SK-N-SH (cell line): ENCODE results near the gene MRPL43. TPM values are rescaled to one million over a fixed set of nuclear protein-coding genes. Genes with fewer than 3 reads are reported as not detected.

Source experiments
- CTCF ChIA-PET: fragments of 300-600, 350-600 bp; formaldehyde crosslinking; extraction: SDS; loops from one replicate; lab custom pipeline; 2021; lab: Yijun Ruan, JAX
- POLR2A ChIA-PET: fragments of 350-600 bp; sonication (Branson Sonifier 250); formaldehyde crosslinking; extraction: SDS; loops from one replicate; lab custom pipeline; 2020; ENCODE audit warnings: antibody characterized with exemption, inconsistent platforms; lab: Yijun Ruan, JAX
- DNase-seq: peaks from one replicate; pipeline ENCODE4 v3.0.0; 2012
- H2AFZ ChIP-seq: fragments of 200-600 bp; sonication (generic); 2 replicates; pipeline ENCODE4 v1.8.1; 2016; ENCODE audit warnings: antibody characterized with exemption, mild to moderate bottlenecking, low read depth
- H3F3A ChIP-seq: fragments of 200-600 bp; sonication (generic); replicated peaks from 2 replicates; pipeline ENCODE3; 2016; ENCODE audit warnings: antibody characterized with exemption, mild to moderate bottlenecking; ENCODE audit not compliant: insufficient read depth
- H3K27ac ChIP-seq, 2 experiments: fragments of 200-500 bp in 1 of 2; fragments of 200-600 bp in 1 of 2; sonication (Bioruptor generic) in 1 of 2; sonication (generic), shearing (Covaris generic) in 1 of 2; 2 replicates each; pipeline versions ENCODE4 v1.5.1 to v1.6.1; 2014 to 2016; ENCODE audit warnings: low read depth in 2 of 2, inconsistent platforms in 1 of 2, low read length in 1 of 2, mild to moderate bottlenecking in 1 of 2, mixed read lengths in 1 of 2
- H3K27me3 ChIP-seq: fragments of 200-600 bp; sonication (generic), shearing (Covaris generic); 2 replicates; pipeline ENCODE4 v1.6.1; 2016; ENCODE audit warnings: mixed run types; ENCODE audit not compliant: insufficient read depth
- H3K36me3 ChIP-seq, 2 experiments: fragments of 200-500 bp in 1 of 2; fragments of 200-600 bp in 1 of 2; sonication (Bioruptor generic) in 1 of 2; sonication (generic) in 1 of 2; replicated peaks in 1 of 2; 2 replicates each; pipeline versions ENCODE3 to v1.5.1; 2014 to 2016; ENCODE audit warnings: low read length in 1 of 2, mild to moderate bottlenecking in 1 of 2; ENCODE audit not compliant: insufficient read depth in 2 of 2, control insufficient read depth in 1 of 2
- H3K4me1 ChIP-seq, 2 experiments: fragments of 200-500 bp in 1 of 2; fragments of 200-600 bp in 1 of 2; sonication (Bioruptor generic) in 1 of 2; sonication (generic), shearing (Covaris generic) in 1 of 2; 2 replicates each; pipeline versions ENCODE4 v1.5.1 to v1.6.1; 2014 to 2016; ENCODE audit warnings: low read depth in 1 of 2, low read length in 1 of 2, mixed run types in 1 of 2; ENCODE audit not compliant: insufficient read depth in 2 of 2, control insufficient read depth in 1 of 2
- H3K4me2 ChIP-seq: fragments of 200-600 bp; sonication (generic), shearing (Covaris generic); 2 replicates; pipeline ENCODE4 v1.6.1; 2017; ENCODE audit warnings: mixed run types
- H3K4me3 ChIP-seq, 2 experiments: fragments of 200-500 bp in 1 of 2; fragments of 200-600 bp in 1 of 2; sonication (Bioruptor generic) in 1 of 2; sonication (generic), shearing (Covaris generic) in 1 of 2; 2 replicates each; pipeline versions ENCODE4 v1.5.1 to v1.8.1; 2014 to 2016; ENCODE audit warnings: low read depth in 2 of 2, inconsistent platforms in 1 of 2, low read length in 1 of 2, mild to moderate bottlenecking in 1 of 2, mixed read lengths in 1 of 2, moderate library complexity in 1 of 2
- H3K79me2 ChIP-seq: fragments of 200-600 bp; sonication (generic); 2 replicates; pipeline ENCODE4 v1.8.1; 2017; ENCODE audit warnings: mild to moderate bottlenecking; ENCODE audit not compliant: insufficient read depth
- H3K9ac ChIP-seq: fragments of 200-600 bp; sonication (generic); 2 replicates; pipeline ENCODE4 v1.6.1; 2017; ENCODE audit warnings: mixed run types
- H3K9me2 ChIP-seq: fragments of 200-600 bp; sonication (generic); 2 replicates; pipeline ENCODE4 v1.6.1; 2017; ENCODE audit warnings: mixed run types
- H3K9me3 ChIP-seq: fragments of 200-600 bp; sonication (generic); 2 replicates; pipeline ENCODE4 v1.6.1; 2017; ENCODE audit warnings: mixed run types, mild to moderate bottlenecking, moderate library complexity
- H4K20me1 ChIP-seq: fragments of 200-600 bp; sonication (generic); 2 replicates; pipeline ENCODE4 v1.6.1; 2017; ENCODE audit warnings: mild to moderate bottlenecking, mixed run types; ENCODE audit not compliant: insufficient read depth
- CHD2 ChIP-seq: fragments of 150-350 bp; IDR thresholded peaks from 2 replicates; pipeline ENCODE4 v1.6.1; 2018; ENCODE audit warnings: low read length; ENCODE audit not compliant: partially characterized antibody
- EZH2phosphoT487 ChIP-seq: fragments of 200-600 bp; sonication (generic); IDR thresholded peaks from 2 replicates; pipeline ENCODE4 v1.6.1; 2017; ENCODE audit warnings: low read depth, mixed run types, mild to moderate bottlenecking, antibody characterized with exemption, moderate library complexity, borderline replicate concordance
- GABPA ChIP-seq: IDR thresholded peaks from 2 replicates; pipeline ENCODE4 v1.4.0; 2012; ENCODE audit warnings: low read depth, mild to moderate bottlenecking
- IRF3 ChIP-seq: fragments of 150-350 bp; IDR thresholded peaks from 2 replicates; pipeline ENCODE4 v1.6.1; 2016; ENCODE audit warnings: mild to moderate bottlenecking, low read depth, low read length
- MAX ChIP-seq: IDR thresholded peaks from 2 replicates; pipeline ENCODE4 v1.4.0; 2012; ENCODE audit warnings: low read depth
- POLR2AphosphoS5 ChIP-seq: IDR thresholded peaks from 2 replicates; pipeline ENCODE4 v1.6.1; 2012; ENCODE audit warnings: low read depth, low read length
- RAD21 ChIP-seq: IDR thresholded peaks from 2 replicates; pipeline ENCODE4 v1.6.1; 2012; ENCODE audit warnings: mild to moderate bottlenecking, low read length
- REST ChIP-seq: IDR thresholded peaks from 2 replicates; pipeline ENCODE4 v1.6.1; 2012; ENCODE audit warnings: mild to moderate bottlenecking, low read depth, low read length, moderate library complexity
- SIN3A ChIP-seq: IDR thresholded peaks from 2 replicates; pipeline ENCODE4 v1.6.1; 2012; ENCODE audit warnings: low read depth, mild to moderate bottlenecking, low read length, moderate library complexity, borderline replicate concordance
- USF1 ChIP-seq: IDR thresholded peaks from 2 replicates; pipeline ENCODE4 v1.4.0; 2012; ENCODE audit warnings: low read depth, borderline replicate concordance
- WGBS: methylation state at CpG from one replicate; pipeline ENCODE4 v1.1.6; 2017; ENCODE audit warnings: low lambda C conversion rate; 5-methylcytosine and 5-hydroxymethylcytosine counted together
- polyA plus RNA-seq, 3 experiments: library from polyadenylated mRNA; depleted of rRNA; stranded (reverse); fragments of >200 nt; gene quantifications; 2 replicates each; pipeline ENCODE4 v1.2.3, GENCODE V29; 2012

MRPL43 gene
- polyA plus RNA-seq, 1 of the 3 experiments (the other 2 are of a cell fraction) = 208 TPM

GRCh38 chr10:100997360-100998182 is 10.3 kb upstream of the MRPL43 start (continued):
- TF ChIP-seq REST = 0 out of 2 replicates have a peak, but pooled peaks have one; percentile 20

GRCh38 chr10:100996678-100997359 is 9.5 kb upstream of the MRPL43 start:
- ChIA-PET POLR2A (interaction anchor here (0.5 to 2.2 kb wide), 6 partner anchors 9 to 69 kb away, joined by 3 to 8 read pairs (median 3); partner anchors contain the start of genes MRPL43 and TWNK), CTCF (interaction anchor here (0.6 to 24.5 kb wide), 20 partner anchors 9 to 144 kb away, joined by 3 to 443 read pairs (median 4); partner anchors contain the start of genes MRPL43, PDZD7, SEMA4G and SFXN3)
- peak overlapping the region; percentile 97 for H3K4me2 ChIP-seq
- H3K27ac ChIP-seq = peak overlapping the region; percentile 98 to 99
- H3K79me2 ChIP-seq = peaks cover 34% of the 10 kb centered on the region
- peaks cover 40% of the 10 kb centered on the region for H3F3A ChIP-seq
- H3K27me3 ChIP-seq = no peaks in the 10 kb centered on the region
- H3K9me3 ChIP-seq = no peaks in the 10 kb centered on the region
- peak; percentile 85 for DNase-seq
- H3K36me3 ChIP-seq = peaks cover 3 to 22% of the 10 kb centered on the region in 2 experiments
- H4K20me1 ChIP-seq = peaks cover 5% of the 10 kb centered on the region
- TF ChIP-seq GABPA = peak; percentile 41; the same call in 1 of the 2 replicates
- TF ChIP-seq MAX = 0 out of 2 replicates have a peak, but pooled peaks have one; percentile 52
- TF ChIP-seq CHD2 = no peak
- TF ChIP-seq RAD21 = no peak
- 0 out of 2 replicates have a peak, but pooled peaks have one; percentile 37 for TF ChIP-seq POLR2AphosphoS5
- no peak for TF ChIP-seq SIN3A
- no peak for TF ChIP-seq EZH2phosphoT487
- peak; percentile 72 for TF ChIP-seq USF1
- TF ChIP-seq IRF3 = no peak
- H3K9ac ChIP-seq = peak overlapping the region; percentile 99
- WGBS = 54% methylated on average over 6 of the region's 46 CpGs
- H2AFZ ChIP-seq = peak overlapping the region; percentile 72; the same call in 1 of the 2 replicates
- no peaks in the 10 kb centered on the region for H3K9me2 ChIP-seq
- peak overlapping the region; percentile 66 to 90 for H3K4me3 ChIP-seq
- peaks cover 15 to 30% of the 10 kb centered on the region in 2 experiments; a peak in 3 of 4 replicates for H3K4me1 ChIP-seq
